ENCODE data around the gene ASTN2.

Gene ASTN2

DNA sequence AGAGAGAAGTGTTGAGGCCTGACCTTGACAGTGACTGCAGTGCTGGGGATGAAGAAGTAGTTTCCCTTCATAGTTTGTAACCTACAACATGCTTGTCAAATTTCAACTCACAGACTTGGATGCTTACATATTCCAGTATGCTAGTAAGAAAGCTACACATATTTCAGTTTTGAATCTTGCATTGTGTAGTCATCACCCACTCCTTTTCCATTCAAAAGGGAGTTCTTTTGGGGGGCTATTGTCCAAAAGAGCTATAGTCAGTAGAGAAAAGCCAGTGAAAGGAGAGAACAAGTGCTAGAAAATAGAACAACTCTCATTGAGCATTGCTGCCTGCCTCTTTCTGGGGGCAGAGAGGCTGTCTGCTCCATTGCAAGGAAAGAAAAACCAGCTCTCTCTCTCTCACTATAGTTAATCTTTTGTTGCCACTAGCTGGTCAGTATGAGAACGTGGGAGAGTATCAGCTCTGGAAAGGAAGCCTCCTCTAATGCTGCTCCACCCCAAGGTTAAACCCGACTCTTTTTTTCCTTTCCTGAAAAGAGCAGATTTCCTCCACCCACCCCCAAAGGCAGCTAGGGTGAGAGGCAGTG, 7.3 kb downstream of the ASTN2 start:
- H3K9ac ChIP-seq (ENCODE audit: low read depth, low read length) = no peak overlapping the region
- no peak overlapping the region for H2AFZ ChIP-seq (ENCODE audit: low read depth, low read length)
- DNase-seq (no peak), ATAC-seq (ENCODE audit: insufficient read depth, low read depth) (no peak)
- H3K27ac ChIP-seq (ENCODE audit: low read length) = no peak overlapping the region
- H3K27me3 ChIP-seq (ENCODE audit: insufficient read depth, low read length, poor library complexity) = no peaks in the 10 kb centered on the region
- no peaks in the 10 kb centered on the region for H3K79me2 ChIP-seq (ENCODE audit: insufficient read depth, low read length)
- H3K4me1 ChIP-seq (ENCODE audit: insufficient read depth, low read length) = no peaks in the 10 kb centered on the region
- TF ChIP-seq EZH2 (IDR thresholded peaks at IDR 0.05; ENCODE audit: borderline replicate concordance, low read depth, low read length, severe bottlenecking) = no peak
- H3K4me3 ChIP-seq (ENCODE audit: low read depth in 1 of 2, low read length in 2 of 2) = no peak overlapping the region
- no peak overlapping the region for H3K4me2 ChIP-seq (ENCODE audit: insufficient read depth, low read length)
- H3K9me3 ChIP-seq (ENCODE audit: insufficient read depth, low read length, severe bottlenecking) = no peaks in the 10 kb centered on the region
- no peaks in the 10 kb centered on the region for H3K36me3 ChIP-seq (ENCODE audit: insufficient read depth, low read length)
- H4K20me1 ChIP-seq (ENCODE audit: insufficient read depth, low read length) = no peaks in the 10 kb centered on the region

DNA sequence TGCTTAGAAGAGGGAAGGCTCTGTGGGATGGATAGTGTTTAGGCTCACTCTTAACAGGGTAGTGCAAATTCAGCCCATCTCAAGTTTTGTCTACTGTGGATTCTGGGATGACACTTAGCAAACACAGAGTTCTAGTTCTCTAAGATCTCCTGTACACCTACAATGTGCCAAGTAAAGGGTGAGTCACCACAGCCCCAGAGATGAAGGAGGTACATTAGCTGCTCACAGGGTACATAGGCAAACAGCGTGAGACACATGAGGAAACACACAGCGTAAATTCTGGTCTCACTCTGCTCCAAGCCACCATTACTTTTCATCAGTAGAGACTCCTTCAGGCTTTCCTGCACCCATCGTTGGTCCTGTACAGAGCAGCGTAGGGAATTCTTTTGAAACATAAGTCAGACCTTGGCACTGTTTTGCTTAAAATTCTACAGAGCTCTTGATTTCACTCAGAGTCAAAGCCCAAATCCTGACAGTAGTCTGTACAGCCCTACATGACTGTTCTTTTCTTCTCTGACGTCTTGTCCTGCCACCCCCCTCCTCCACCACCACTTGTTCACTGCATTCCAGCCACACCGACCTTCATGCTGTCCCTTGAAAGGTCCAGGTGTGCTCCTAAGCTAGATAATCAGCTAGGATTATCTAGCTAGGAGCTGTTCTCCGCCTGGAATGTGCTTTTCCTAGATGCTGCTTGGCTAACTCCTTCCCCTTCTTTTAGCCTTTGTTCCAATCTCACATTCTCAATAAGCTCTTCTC, 8.7 kb downstream of the ASTN2 start:
- Histone ChIP-seq H3K9ac (ENCODE audit: low read depth, low read length) (no peak overlapping the region), H3K4me1 (ENCODE audit: insufficient read depth, low read length) (no peaks in the 10 kb centered on the region), H3K27me3 (ENCODE audit: insufficient read depth, low read length, poor library complexity) (no peaks in the 10 kb centered on the region), H3K4me2 (ENCODE audit: insufficient read depth, low read length) (no peak overlapping the region), H3K9me3 (ENCODE audit: insufficient read depth, low read length, severe bottlenecking) (no peaks in the 10 kb centered on the region), H3K79me2 (ENCODE audit: insufficient read depth, low read length) (no peaks in the 10 kb centered on the region), H3K27ac (ENCODE audit: low read length) (no peak overlapping the region), H3K36me3 (ENCODE audit: insufficient read depth, low read length) (no peaks in the 10 kb centered on the region), H4K20me1 (ENCODE audit: insufficient read depth, low read length) (no peaks in the 10 kb centered on the region), H3K4me3 (ENCODE audit: low read depth in 1 of 2, low read length in 2 of 2) (no peak overlapping the region), H2AFZ (ENCODE audit: low read depth, low read length) (no peak overlapping the region)
- no peak for ATAC-seq (ENCODE audit: insufficient read depth, low read depth)
- no peak for DNase-seq
- TF ChIP-seq EZH2 (IDR thresholded peaks at IDR 0.05; ENCODE audit: borderline replicate concordance, low read depth, low read length, severe bottlenecking) = no peak
- TF ChIP-seq, protein P1, sequence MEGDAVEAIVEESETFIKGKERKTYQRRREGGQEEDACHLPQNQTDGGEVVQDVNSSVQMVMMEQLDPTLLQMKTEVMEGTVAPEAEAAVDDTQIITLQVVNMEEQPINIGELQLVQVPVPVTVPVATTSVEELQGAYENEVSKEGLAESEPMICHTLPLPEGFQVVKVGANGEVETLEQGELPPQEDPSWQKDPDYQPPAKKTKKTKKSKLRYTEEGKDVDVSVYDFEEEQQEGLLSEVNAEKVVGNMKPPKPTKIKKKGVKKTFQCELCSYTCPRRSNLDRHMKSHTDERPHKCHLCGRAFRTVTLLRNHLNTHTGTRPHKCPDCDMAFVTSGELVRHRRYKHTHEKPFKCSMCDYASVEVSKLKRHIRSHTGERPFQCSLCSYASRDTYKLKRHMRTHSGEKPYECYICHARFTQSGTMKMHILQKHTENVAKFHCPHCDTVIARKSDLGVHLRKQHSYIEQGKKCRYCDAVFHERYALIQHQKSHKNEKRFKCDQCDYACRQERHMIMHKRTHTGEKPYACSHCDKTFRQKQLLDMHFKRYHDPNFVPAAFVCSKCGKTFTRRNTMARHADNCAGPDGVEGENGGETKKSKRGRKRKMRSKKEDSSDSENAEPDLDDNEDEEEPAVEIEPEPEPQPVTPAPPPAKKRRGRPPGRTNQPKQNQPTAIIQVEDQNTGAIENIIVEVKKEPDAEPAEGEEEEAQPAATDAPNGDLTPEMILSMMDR (IDR thresholded peaks at IDR 0.05; ENCODE audit: borderline replicate concordance, extremely low read depth, low read length, poor library complexity, severe bottlenecking) = no peak

DNA sequence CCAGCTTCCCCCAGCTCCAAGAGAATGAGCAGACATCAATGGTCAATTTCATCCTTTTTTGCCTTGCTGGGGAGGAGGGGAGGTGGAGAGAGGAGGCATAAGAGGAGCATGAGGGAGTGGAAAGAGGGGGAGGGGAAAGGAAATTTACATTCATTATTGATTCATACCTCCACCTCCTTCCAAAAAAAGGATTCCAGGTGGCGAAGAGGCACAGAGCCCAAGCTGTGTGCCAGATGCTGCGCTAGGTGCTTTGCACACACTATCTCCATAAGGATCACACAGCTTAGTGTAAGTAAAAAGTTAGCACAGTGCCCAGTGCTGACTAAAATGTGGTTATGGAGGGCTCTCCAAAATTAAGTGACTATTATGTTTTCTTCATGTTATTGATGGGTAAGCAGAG, 11.0 kb downstream of the ASTN2 start:
- no peak overlapping the region for H3K27ac ChIP-seq (ENCODE audit: low read length)
- TF ChIP-seq, protein P1 (IDR thresholded peaks at IDR 0.05; ENCODE audit: borderline replicate concordance, extremely low read depth, low read length, poor library complexity, severe bottlenecking) = no peak
- TF ChIP-seq EZH2 (IDR thresholded peaks at IDR 0.05; ENCODE audit: borderline replicate concordance, low read depth, low read length, severe bottlenecking) = no peak
- no peaks in the 10 kb centered on the region for H4K20me1 ChIP-seq (ENCODE audit: insufficient read depth, low read length)
- no peaks in the 10 kb centered on the region for H3K36me3 ChIP-seq (ENCODE audit: insufficient read depth, low read length)
- no peak overlapping the region for H3K4me3 ChIP-seq (ENCODE audit: low read depth in 1 of 2, low read length in 2 of 2)
- H3K9me3 ChIP-seq (ENCODE audit: insufficient read depth, low read length, severe bottlenecking) = no peaks in the 10 kb centered on the region
- ATAC-seq (ENCODE audit: insufficient read depth, low read depth) (no peak), DNase-seq (no peak)
- peaks cover 5% of the 10 kb centered on the region for H3K27me3 ChIP-seq (ENCODE audit: insufficient read depth, low read length, poor library complexity)
- no peak overlapping the region for H3K9ac ChIP-seq (ENCODE audit: low read depth, low read length)
- no peak overlapping the region for H3K4me2 ChIP-seq (ENCODE audit: insufficient read depth, low read length)
- no peak overlapping the region for H2AFZ ChIP-seq (ENCODE audit: low read depth, low read length)
- no peaks in the 10 kb centered on the region for H3K4me1 ChIP-seq (ENCODE audit: insufficient read depth, low read length)
- no peaks in the 10 kb centered on the region for H3K79me2 ChIP-seq (ENCODE audit: insufficient read depth, low read length)

DNA sequence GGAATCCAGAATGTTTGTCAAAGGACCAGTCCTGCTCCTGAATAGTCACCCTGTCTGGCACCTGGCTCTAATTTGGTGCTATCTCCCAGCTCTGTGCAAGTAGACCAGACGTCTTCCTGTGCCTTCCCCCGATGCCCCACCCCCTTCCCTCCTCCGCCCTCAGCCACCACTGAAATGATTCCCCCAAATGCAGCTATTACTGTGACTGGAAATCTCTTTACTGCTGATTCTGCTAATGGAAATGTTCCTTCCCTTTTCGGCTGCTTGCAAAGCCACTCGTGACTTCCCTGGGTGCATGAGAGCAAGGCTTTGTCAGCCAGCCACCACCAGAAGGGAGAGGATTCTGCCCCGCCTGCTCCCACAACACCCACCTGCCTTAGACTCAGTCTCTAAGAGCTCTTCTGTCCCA, 11.4 kb downstream of the ASTN2 start:
- no peak for DNase-seq
- no peak overlapping the region for H3K4me2 ChIP-seq (ENCODE audit: insufficient read depth, low read length)
- ATAC-seq (ENCODE audit: insufficient read depth, low read depth) = no peak
- H3K79me2 ChIP-seq (ENCODE audit: insufficient read depth, low read length) = no peaks in the 10 kb centered on the region
- H3K4me1 ChIP-seq (ENCODE audit: insufficient read depth, low read length) = no peaks in the 10 kb centered on the region
- no peak overlapping the region for H3K4me3 ChIP-seq (ENCODE audit: low read depth in 1 of 2, low read length in 2 of 2)
- H4K20me1 ChIP-seq (ENCODE audit: insufficient read depth, low read length) = no peaks in the 10 kb centered on the region
- no peak overlapping the region for H3K27ac ChIP-seq (ENCODE audit: low read length)
- peaks cover 5% of the 10 kb centered on the region for H3K27me3 ChIP-seq (ENCODE audit: insufficient read depth, low read length, poor library complexity)
- no peak overlapping the region for H2AFZ ChIP-seq (ENCODE audit: low read depth, low read length)
- no peaks in the 10 kb centered on the region for H3K36me3 ChIP-seq (ENCODE audit: insufficient read depth, low read length)
- TF ChIP-seq, protein P1 (IDR thresholded peaks at IDR 0.05; ENCODE audit: borderline replicate concordance, extremely low read depth, low read length, poor library complexity, severe bottlenecking) = no peak
- no peak for TF ChIP-seq EZH2 (IDR thresholded peaks at IDR 0.05; ENCODE audit: borderline replicate concordance, low read depth, low read length, severe bottlenecking)
- no peak overlapping the region for H3K9ac ChIP-seq (ENCODE audit: low read depth, low read length)
- H3K9me3 ChIP-seq (ENCODE audit: insufficient read depth, low read length, severe bottlenecking) = no peaks in the 10 kb centered on the region

Data from DND-41 (cell line).